Right lobe of liver (tissue), 4 donors: Measurements from ENCODE around the gene COL19A1.

Experiments used
- POLR2A ChIP-seq: fragments of 450-650 bp; IDR thresholded peaks from one replicate; pipeline ENCODE4 v1.6.1; 2017; ENCODE audit warnings: antibody characterized with exemption, mild to moderate bottlenecking
- TF ChIP-seq, protein P1 (sequence below), 4 donors: fragments of 200-600 bp in 3 of 4; fragments of 450-650 bp in 1 of 4; IDR thresholded peaks; one replicate each; pipeline versions ENCODE4 v1.5.1 to v1.8.0; 2016 to 2022; ENCODE audit warnings: antibody characterized with exemption in 4 of 4, mild to moderate bottlenecking in 2 of 4
- donor health status: DM: no; HTN: no; CAD: no.
- donor health status: DM: no; HTN: no; CAD: no.
- donor health status: DM: no; HTN: yes; CAD: no.

GRCh38 chr6:70258483-70258882 lies 392.1 kb downstream of the COL19A1 start:
- TF ChIP-seq, protein P1, sequence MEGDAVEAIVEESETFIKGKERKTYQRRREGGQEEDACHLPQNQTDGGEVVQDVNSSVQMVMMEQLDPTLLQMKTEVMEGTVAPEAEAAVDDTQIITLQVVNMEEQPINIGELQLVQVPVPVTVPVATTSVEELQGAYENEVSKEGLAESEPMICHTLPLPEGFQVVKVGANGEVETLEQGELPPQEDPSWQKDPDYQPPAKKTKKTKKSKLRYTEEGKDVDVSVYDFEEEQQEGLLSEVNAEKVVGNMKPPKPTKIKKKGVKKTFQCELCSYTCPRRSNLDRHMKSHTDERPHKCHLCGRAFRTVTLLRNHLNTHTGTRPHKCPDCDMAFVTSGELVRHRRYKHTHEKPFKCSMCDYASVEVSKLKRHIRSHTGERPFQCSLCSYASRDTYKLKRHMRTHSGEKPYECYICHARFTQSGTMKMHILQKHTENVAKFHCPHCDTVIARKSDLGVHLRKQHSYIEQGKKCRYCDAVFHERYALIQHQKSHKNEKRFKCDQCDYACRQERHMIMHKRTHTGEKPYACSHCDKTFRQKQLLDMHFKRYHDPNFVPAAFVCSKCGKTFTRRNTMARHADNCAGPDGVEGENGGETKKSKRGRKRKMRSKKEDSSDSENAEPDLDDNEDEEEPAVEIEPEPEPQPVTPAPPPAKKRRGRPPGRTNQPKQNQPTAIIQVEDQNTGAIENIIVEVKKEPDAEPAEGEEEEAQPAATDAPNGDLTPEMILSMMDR (IDR thresholded peaks at IDR 0.05): no peak
- no peak for TF ChIP-seq POLR2A
